NB4 (cell line): ENCODE measurements around the gene IER3IP1.
"Not testable (repeated sequence)": the region's sequence is repeated elsewhere in the genome, so short reads cannot be mapped to it uniquely, and the experiment has no call there.

Experiments
- DNase-seq: peaks from one replicate; pipeline ENCODE4 v3.0.0; 2010; ENCODE audit warnings: low read depth
- H3K4me3 ChIP-seq: one replicate; pipeline ENCODE4 v1.5.1; 2011; ENCODE audit warnings: mild to moderate bottlenecking, low read depth, low read length, moderate library complexity
- MYC ChIP-seq: IDR thresholded peaks from 2 replicates; pipeline ENCODE4 v1.6.1; 2011; ENCODE audit warnings: low read depth, low read length
- POLR2A ChIP-seq: IDR thresholded peaks from 2 replicates; pipeline ENCODE4 v1.6.1; 2011; ENCODE audit warnings: mild to moderate bottlenecking; ENCODE audit not compliant: insufficient read length; ENCODE audit errors: extremely low read depth
- TF ChIP-seq, protein P1 (sequence below): IDR thresholded peaks from 2 replicates; pipeline ENCODE4 v1.6.1; 2011; ENCODE audit warnings: low read depth, low read length
- TF ChIP-seq, protein P2 (sequence below): IDR thresholded peaks from one replicate; pipeline ENCODE4 v1.5.1; 2012; ENCODE audit warnings: low read depth, low read length

Gene IER3IP1

DNA sequence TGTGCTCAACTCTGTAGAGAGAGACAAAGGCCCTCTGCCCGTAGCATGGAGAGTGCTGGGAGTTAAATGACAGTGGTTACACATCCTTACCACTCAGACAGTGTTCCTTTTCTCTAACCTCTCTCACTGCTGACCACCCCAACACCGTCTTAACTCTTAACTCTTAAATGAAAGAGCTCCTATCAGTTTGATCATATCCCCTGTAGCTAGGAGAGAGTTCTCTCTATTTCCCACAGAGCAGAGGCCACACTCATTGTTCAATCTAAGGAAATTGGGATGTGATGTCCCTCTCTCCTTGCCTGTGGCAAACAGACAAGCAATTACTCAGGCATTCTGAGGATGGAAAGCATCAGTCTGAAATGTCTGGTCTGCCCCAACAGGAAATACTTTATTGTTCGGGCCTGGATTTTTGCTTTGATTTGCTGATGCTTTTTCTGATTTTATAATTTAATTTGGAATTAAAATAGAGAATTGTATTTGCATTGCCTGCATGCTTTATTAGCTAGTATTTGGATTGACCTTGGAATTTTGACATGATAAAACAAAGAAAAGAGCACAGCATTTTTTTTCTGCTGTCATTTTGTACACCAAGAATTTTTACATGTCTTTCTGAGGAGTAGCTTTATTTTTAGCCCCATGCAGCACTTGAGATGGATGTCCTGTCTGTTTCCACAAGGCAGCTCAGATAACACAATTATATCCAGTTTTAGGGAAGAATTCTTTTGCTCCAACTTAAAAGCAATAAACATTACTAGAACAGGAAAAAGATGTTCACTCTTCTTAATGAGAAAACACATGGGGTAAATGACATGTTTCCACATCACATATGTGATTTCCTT is 27.7 kb upstream of the IER3IP1 start:
- no peak overlapping the region for H3K4me3 ChIP-seq
- TF ChIP-seq POLR2A (no peak), MYC (no peak)
- TF ChIP-seq, protein P1, sequence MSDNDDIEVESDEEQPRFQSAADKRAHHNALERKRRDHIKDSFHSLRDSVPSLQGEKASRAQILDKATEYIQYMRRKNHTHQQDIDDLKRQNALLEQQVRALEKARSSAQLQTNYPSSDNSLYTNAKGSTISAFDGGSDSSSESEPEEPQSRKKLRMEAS = no peak
- TF ChIP-seq, protein P2, sequence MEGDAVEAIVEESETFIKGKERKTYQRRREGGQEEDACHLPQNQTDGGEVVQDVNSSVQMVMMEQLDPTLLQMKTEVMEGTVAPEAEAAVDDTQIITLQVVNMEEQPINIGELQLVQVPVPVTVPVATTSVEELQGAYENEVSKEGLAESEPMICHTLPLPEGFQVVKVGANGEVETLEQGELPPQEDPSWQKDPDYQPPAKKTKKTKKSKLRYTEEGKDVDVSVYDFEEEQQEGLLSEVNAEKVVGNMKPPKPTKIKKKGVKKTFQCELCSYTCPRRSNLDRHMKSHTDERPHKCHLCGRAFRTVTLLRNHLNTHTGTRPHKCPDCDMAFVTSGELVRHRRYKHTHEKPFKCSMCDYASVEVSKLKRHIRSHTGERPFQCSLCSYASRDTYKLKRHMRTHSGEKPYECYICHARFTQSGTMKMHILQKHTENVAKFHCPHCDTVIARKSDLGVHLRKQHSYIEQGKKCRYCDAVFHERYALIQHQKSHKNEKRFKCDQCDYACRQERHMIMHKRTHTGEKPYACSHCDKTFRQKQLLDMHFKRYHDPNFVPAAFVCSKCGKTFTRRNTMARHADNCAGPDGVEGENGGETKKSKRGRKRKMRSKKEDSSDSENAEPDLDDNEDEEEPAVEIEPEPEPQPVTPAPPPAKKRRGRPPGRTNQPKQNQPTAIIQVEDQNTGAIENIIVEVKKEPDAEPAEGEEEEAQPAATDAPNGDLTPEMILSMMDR = no peak
- no peak for DNase-seq

DNA sequence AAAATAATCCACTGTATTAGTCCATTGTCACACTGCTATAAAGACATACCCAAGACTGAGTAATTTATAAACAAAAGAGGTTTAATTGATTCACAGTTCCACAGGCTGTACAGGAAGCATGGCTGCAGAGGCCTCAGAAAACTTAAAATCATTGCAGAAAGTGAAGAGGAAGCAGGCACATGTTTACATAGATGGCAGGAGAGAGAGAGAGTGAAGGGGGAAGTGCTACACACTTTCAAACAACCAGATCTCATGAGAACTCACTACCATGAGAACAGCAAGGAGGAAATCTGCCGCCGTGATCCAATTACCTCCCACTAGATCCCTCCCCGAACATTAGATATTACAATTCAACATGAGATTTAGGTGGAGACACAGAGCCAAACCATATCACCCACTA is 19.8 kb upstream of the IER3IP1 start:
- not testable (repeated sequence) for H3K4me3 ChIP-seq, DNase-seq

DNA sequence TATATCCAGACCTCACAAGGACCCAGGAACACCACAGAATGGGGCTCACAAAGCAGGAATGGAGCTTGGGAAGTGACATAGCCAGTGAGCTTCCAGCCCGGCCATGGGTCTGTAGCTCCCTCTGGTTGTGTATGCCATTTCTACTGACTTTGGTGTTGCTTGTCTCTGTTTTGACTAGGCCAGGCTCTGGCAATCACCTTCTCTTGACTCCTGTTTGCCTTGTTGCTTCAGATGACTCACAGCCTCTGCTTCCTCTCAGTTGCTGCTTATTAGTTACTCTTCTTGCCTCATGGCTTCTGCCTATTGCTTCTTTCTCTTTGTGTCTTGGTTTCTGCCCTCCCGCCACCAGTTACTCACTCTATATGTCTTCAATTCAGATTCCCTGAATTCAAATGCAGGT is 15.8 kb upstream of the IER3IP1 start:
- peak; percentile 7 for DNase-seq
- TF ChIP-seq MYC (no peak), POLR2A (no peak)
- TF ChIP-seq, protein P1 = no peak
- TF ChIP-seq, protein P2 = no peak

DNA sequence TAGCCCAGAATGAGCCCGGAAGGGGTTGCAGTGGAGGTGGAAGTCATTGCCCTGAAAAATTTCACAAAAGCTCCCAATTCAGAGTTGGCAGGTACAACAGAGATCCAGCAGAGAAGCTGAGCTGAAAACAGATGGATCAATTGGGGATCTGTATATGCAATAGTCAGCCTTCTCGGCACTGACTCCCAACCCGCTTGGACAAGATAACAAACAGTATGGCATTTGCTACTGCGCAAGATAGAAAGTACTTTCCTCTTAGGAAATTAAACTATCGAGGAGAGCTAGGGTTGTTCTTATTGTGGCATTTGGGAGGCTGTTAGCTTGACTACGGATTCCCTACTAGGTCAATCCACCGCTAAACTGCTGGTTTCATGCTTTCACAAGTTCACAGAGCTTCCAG is 11.6 kb upstream of the IER3IP1 start:
- H3K4me3 ChIP-seq = no peak overlapping the region
- no peak for DNase-seq
- TF ChIP-seq MYC (no peak), POLR2A (no peak)
- TF ChIP-seq, protein P2 = no peak
- TF ChIP-seq, protein P1 = no peak

More for the DNA sequence above, 15.8 kb upstream of the IER3IP1 start:
- H3K4me3 ChIP-seq = no peak overlapping the region

DNA sequence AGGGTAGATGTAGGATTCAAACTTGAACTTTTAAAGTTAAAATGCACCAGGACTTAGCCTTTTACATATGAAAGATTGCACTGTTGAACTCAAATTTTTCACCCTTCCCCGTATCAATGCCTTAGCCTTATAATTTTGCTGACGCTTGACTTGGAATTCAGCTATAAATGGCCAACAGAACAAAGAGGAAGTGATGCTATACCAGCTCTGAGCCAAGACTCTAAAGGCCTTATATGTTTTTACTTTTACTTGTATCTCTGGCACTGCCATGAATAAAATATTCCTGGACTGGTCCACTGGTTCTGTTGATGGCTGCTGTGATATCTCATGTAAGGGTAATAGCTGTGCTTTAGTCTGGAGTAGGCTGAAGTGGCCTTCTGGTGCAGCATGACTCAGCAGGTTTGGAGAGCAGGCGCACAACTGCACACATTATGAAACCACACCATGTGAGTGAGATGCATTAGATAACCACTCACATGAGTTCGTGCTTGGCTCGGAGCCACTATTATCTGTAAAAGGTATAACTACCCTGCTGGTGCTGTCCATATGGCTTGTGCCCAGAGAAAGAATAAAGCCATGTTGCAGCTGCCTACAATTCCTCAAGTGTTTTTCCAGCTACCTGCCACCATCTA is 8.4 kb upstream of the IER3IP1 start:
- peak; percentile 56 for DNase-seq
- H3K4me3 ChIP-seq = no peak overlapping the region
- TF ChIP-seq MYC (no peak), POLR2A (no peak)
- TF ChIP-seq, protein P1 = no peak
- TF ChIP-seq, protein P2 = no peak

DNA sequence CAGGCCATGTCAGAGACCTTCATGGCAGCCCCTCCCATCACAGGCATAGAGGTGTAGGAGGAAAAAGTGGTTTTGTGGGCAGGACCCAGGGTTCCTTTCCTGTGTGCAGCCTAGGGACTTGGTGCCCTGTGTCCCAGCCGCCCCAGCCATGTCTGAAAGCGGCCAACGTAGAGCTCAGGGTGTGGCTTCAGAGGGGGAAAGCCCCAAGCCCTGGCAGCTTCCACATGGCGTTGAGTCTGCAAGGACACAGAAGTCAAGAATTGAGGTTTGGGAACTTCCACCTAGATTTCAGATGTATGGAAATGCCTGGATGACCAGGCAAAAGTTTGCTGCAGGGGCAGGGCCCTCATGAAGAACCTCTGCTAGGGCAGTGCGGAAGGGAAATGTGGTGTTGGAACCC is 6.0 kb upstream of the IER3IP1 start:
- not testable (repeated sequence) for H3K4me3 ChIP-seq, DNase-seq

DNA sequence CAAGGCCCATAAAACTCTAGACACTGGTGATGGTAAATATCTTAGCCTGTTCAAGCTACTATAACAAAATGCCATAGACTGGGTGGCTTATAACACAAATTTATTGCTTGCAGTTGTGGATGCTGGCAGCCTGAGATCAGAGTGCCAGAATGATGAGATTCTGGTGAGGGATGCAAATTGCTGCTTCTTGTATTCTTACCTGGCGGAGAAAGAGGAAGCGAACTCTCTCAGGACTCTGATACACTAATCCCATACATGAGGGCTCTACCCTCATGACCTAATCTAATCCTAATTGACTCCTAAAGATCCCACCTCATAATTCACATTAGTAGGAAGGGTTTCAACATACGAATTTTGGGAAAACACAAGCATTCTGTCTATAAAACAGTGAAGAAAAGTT is 4.6 kb upstream of the IER3IP1 start:
- no peak for TF ChIP-seq POLR2A
- TF ChIP-seq, protein P1 = no peak
- no peak for TF ChIP-seq MYC
- TF ChIP-seq, protein P2 = no peak
- no peak for DNase-seq
- H3K4me3 ChIP-seq = no peak overlapping the region
